Mesodermal cell (in vitro differentiated cells): ENCODE data around the gene SIRPA.

Experiments
- H3K27ac ChIP-seq: 2 replicates; pipeline ENCODE4 v1.7.0; 2013; ENCODE audit warnings: mild to moderate bottlenecking, low read depth, low read length, moderate library complexity; ENCODE audit not compliant: severe bottlenecking
- H3K36me3 ChIP-seq: 2 replicates; pipeline ENCODE4 v1.7.1; 2013; ENCODE audit warnings: mild to moderate bottlenecking, low read length, moderate library complexity; ENCODE audit not compliant: control insufficient read depth, insufficient read depth
- H3K4me1 ChIP-seq: one replicate; pipeline ENCODE4 v1.7.1; 2013; ENCODE audit warnings: mild to moderate bottlenecking, low read length; ENCODE audit not compliant: insufficient read depth, control insufficient read depth, poor library complexity, severe bottlenecking
- H3K4me3 ChIP-seq: 2 replicates; pipeline ENCODE4 v1.7.0; 2013; ENCODE audit warnings: low read length, control low read depth, mild to moderate bottlenecking; ENCODE audit not compliant: insufficient read depth, poor library complexity, severe bottlenecking; ENCODE audit errors: extremely low read depth
- H3K9me3 ChIP-seq: 2 replicates; pipeline ENCODE4 v1.7.1; 2013; ENCODE audit warnings: mild to moderate bottlenecking, low read length, moderate library complexity; ENCODE audit not compliant: control insufficient read depth
- WGBS, 2 experiments: methylation state at CpG; one replicate each; pipeline ENCODE4 v1.1.5; 2013; ENCODE audit warnings: missing lambda C conversion rate in 2 of 2; ENCODE audit not compliant: insufficient coverage in 2 of 2; 5-methylcytosine and 5-hydroxymethylcytosine counted together

SIRPA gene

GRCh38 chr20:1877609-1878200, 17.5 kb upstream of the SIRPA start:
- Histone ChIP-seq H3K27ac (no peak overlapping the region), H3K9me3 (no peaks in the 10 kb centered on the region), H3K36me3 (no peaks in the 10 kb centered on the region), H3K4me1 (no peaks in the 10 kb centered on the region), H3K4me3 (no peak overlapping the region)
- 86 to 87% methylated on average over 9 to 13 of the region's 14 CpGs for WGBS, 2 experiments

- Histone ChIP-seq H3K9me3 (no peaks in the 10 kb centered on the region), H3K4me3 (no peak overlapping the region), H3K27ac (no peak overlapping the region), H3K36me3 (no peaks in the 10 kb centered on the region), H3K4me1 (no peaks in the 10 kb centered on the region)
- 95% methylated on average over 8 of the region's 9 CpGs; no CpG with 5 or more reads in 1 of the 2 experiments for WGBS, 2 experiments
Measured at GRCh38 chr20:1879369-1879768, 15.8 kb upstream of the SIRPA start.

- H3K9me3 ChIP-seq = no peaks in the 10 kb centered on the region
- H3K4me3 ChIP-seq = no peak overlapping the region
- H3K27ac ChIP-seq = no peak overlapping the region
- no peaks in the 10 kb centered on the region for H3K4me1 ChIP-seq
- no peaks in the 10 kb centered on the region for H3K36me3 ChIP-seq
- WGBS, 2 experiments = 67 to 86% methylated on average over 1 to 3 of the region's 4 CpGs
Measured at GRCh38 chr20:1879934-1880333, 15.3 kb upstream of the SIRPA start.

- Histone ChIP-seq H3K9me3 (no peaks in the 10 kb centered on the region), H3K4me1 (no peaks in the 10 kb centered on the region), H3K4me3 (no peak overlapping the region), H3K27ac (no peak overlapping the region), H3K36me3 (no peaks in the 10 kb centered on the region)
- WGBS, 2 experiments = 87 to 95% methylated on average over 5 of the region's 6 CpGs
Measured at GRCh38 chr20:1880529-1881239, 14.5 kb upstream of the SIRPA start.

- WGBS, 2 experiments = 83 to 92% methylated on average over 5 to 8 of the region's 12 CpGs
- Histone ChIP-seq H3K27ac (no peak overlapping the region), H3K36me3 (no peaks in the 10 kb centered on the region), H3K4me1 (no peaks in the 10 kb centered on the region), H3K9me3 (no peaks in the 10 kb centered on the region), H3K4me3 (no peak overlapping the region)
Measured at GRCh38 chr20:1881240-1881835, 13.9 kb upstream of the SIRPA start.

- H3K36me3 ChIP-seq = no peaks in the 10 kb centered on the region
- WGBS, 2 experiments = 91 to 95% methylated on average over 8 of the region's 8 CpGs
- no peaks in the 10 kb centered on the region for H3K4me1 ChIP-seq
- no peaks in the 10 kb centered on the region for H3K9me3 ChIP-seq
- H3K27ac ChIP-seq = no peak overlapping the region
- no peak overlapping the region for H3K4me3 ChIP-seq
Measured at GRCh38 chr20:1882026-1882425, 13.2 kb upstream of the SIRPA start.

- 84% methylated on average over 8 of the region's 9 CpGs; no CpG with 5 or more reads in 1 of the 2 experiments for WGBS, 2 experiments
- Histone ChIP-seq H3K36me3 (no peaks in the 10 kb centered on the region), H3K27ac (no peak overlapping the region), H3K4me3 (no peak overlapping the region), H3K4me1 (peaks cover 5% of the 10 kb centered on the region), H3K9me3 (no peaks in the 10 kb centered on the region)
Measured at GRCh38 chr20:1883986-1884385, 11.2 kb upstream of the SIRPA start.

GRCh38 chr20:1885254-1885653, 10.0 kb upstream of the SIRPA start:
- peaks cover 5% of the 10 kb centered on the region for H3K4me1 ChIP-seq
- H3K36me3 ChIP-seq = no peaks in the 10 kb centered on the region
- 94% methylated on average over 2 of the region's 4 CpGs; no CpG with 5 or more reads in 1 of the 2 experiments for WGBS, 2 experiments
- no peak overlapping the region for H3K27ac ChIP-seq
- no peaks in the 10 kb centered on the region for H3K9me3 ChIP-seq
- H3K4me3 ChIP-seq = no peak overlapping the region

- no peaks in the 10 kb centered on the region for H3K9me3 ChIP-seq
- H3K36me3 ChIP-seq = no peaks in the 10 kb centered on the region
- peaks cover 10% of the 10 kb centered on the region for H3K4me1 ChIP-seq
- no peak overlapping the region for H3K4me3 ChIP-seq
- H3K27ac ChIP-seq = no peak overlapping the region
- WGBS, 2 experiments = 86 to 89% methylated on average over 8 to 9 of the region's 9 CpGs
Measured at GRCh38 chr20:1885940-1886693, 9.1 kb upstream of the SIRPA start.

GRCh38 chr20:1887321-1887720, 7.9 kb upstream of the SIRPA start:
- H3K4me1 ChIP-seq = peaks cover 10% of the 10 kb centered on the region
- H3K27ac ChIP-seq = no peak overlapping the region
- WGBS, 2 experiments = 90 to 93% methylated on average over 5 of the region's 5 CpGs
- no peak overlapping the region for H3K4me3 ChIP-seq
- no peaks in the 10 kb centered on the region for H3K36me3 ChIP-seq
- H3K9me3 ChIP-seq = no peaks in the 10 kb centered on the region
